IMR-90 (cell line): ENCODE results near the gene NHSL2.

Source experiments
- MAFK ChIP-seq: IDR thresholded peaks from 2 replicates; pipeline ENCODE4 v1.6.1; 2012; ENCODE audit warnings: low read depth, low read length, improper control_type of control experiment
- RCOR1 ChIP-seq: IDR thresholded peaks from 2 replicates; pipeline ENCODE4 v1.6.1; 2012; ENCODE audit warnings: mild to moderate bottlenecking, low read length, improper control_type of control experiment; ENCODE audit not compliant: insufficient replicate concordance
- TF ChIP-seq, protein P1 (sequence below): conservative IDR thresholded peaks from 2 replicates; pipeline ENCODE4 v1.5.1; 2012; ENCODE audit warnings: mild to moderate bottlenecking, low read depth, low read length, improper control_type of control experiment
- TF ChIP-seq, protein P2 (sequence below): fragments of 150-350 bp; IDR thresholded peaks from 2 replicates; pipeline ENCODE4 v1.6.1; 2017; ENCODE audit warnings: mild to moderate bottlenecking, antibody characterized with exemption, low read length, low read depth

DNA sequence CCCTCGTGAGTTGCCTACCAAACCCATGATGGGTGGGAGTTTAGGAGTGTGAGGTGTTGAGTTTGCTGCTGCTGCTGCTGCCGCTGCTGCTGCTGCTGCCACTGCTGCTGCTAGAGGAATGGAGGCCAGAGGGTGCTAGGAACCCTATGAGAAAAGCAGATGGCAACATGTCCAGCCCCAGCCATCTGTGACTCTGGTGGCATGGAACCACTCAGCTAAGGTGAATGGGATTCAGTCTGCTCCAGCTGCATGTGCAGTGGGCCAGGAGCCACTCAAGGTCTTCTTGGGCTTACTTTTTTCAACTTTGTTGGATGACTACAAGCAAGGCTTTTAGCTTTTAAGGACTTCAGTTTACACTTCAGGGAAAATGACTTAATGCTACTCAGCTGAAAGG lies 117.3 kb downstream of the NHSL2 start:
- TF ChIP-seq RCOR1 (no peak), MAFK (no peak)
- TF ChIP-seq, protein P1, sequence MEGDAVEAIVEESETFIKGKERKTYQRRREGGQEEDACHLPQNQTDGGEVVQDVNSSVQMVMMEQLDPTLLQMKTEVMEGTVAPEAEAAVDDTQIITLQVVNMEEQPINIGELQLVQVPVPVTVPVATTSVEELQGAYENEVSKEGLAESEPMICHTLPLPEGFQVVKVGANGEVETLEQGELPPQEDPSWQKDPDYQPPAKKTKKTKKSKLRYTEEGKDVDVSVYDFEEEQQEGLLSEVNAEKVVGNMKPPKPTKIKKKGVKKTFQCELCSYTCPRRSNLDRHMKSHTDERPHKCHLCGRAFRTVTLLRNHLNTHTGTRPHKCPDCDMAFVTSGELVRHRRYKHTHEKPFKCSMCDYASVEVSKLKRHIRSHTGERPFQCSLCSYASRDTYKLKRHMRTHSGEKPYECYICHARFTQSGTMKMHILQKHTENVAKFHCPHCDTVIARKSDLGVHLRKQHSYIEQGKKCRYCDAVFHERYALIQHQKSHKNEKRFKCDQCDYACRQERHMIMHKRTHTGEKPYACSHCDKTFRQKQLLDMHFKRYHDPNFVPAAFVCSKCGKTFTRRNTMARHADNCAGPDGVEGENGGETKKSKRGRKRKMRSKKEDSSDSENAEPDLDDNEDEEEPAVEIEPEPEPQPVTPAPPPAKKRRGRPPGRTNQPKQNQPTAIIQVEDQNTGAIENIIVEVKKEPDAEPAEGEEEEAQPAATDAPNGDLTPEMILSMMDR, result no peak
- TF ChIP-seq, protein P2, sequence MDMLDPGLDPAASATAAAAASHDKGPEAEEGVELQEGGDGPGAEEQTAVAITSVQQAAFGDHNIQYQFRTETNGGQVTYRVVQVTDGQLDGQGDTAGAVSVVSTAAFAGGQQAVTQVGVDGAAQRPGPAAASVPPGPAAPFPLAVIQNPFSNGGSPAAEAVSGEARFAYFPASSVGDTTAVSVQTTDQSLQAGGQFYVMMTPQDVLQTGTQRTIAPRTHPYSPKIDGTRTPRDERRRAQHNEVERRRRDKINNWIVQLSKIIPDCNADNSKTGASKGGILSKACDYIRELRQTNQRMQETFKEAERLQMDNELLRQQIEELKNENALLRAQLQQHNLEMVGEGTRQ, result no peak
